Mucosa of rectum (tissue), 2 donors: ENCODE data around the gene RGS9.
A peak's percentile ranks its signal among the peaks of the same experiment; 100 is the strongest.
"Not testable (repeated sequence)": the region's sequence is repeated elsewhere in the genome, so short reads cannot be mapped to it uniquely, and the experiment has no call there.

Source experiments
- H3K27ac ChIP-seq, 2 donors: one replicate each; pipeline ENCODE4 v1.7.0; 2013; ENCODE audit warnings: inconsistent platforms in 2 of 2, low read depth in 2 of 2, low read length in 2 of 2
- H3K27me3 ChIP-seq, 2 donors: one replicate each; pipeline ENCODE4 v1.7.0; 2013; ENCODE audit warnings: low read length in 2 of 2; ENCODE audit not compliant: control insufficient read depth in 2 of 2, insufficient read depth in 2 of 2
- H3K36me3 ChIP-seq, 2 donors: one replicate each; pipeline ENCODE4 v1.7.0; 2013; ENCODE audit warnings: low read length in 2 of 2; ENCODE audit not compliant: control insufficient read depth in 2 of 2, insufficient read depth in 2 of 2
- H3K4me1 ChIP-seq, 2 donors: one replicate each; pipeline ENCODE4 v1.7.0; 2013; ENCODE audit warnings: low read length in 2 of 2, mild to moderate bottlenecking in 1 of 2; ENCODE audit not compliant: control insufficient read depth in 2 of 2, insufficient read depth in 2 of 2
- H3K4me3 ChIP-seq, 2 donors: one replicate each; pipeline ENCODE4 v1.7.0; 2013; ENCODE audit warnings: low read length in 2 of 2
- H3K9ac ChIP-seq, 2 donors: one replicate each; pipeline ENCODE4 v1.7.0; 2013; ENCODE audit warnings: low read length in 2 of 2, low read depth in 1 of 2, mild to moderate bottlenecking in 1 of 2
- H3K9me3 ChIP-seq, 2 donors: one replicate each; pipeline ENCODE4 v1.7.0; 2013; ENCODE audit warnings: low read length in 2 of 2; ENCODE audit not compliant: control insufficient read depth in 2 of 2
- donor health status: healthy.
- donor health status: Normal muscosa, but diverticular disease.

RGS9 gene

GRCh38 chr17:65137021-65137939, at the start of gene RGS9:
TSS of gene RGS9 (plus strand) at chr17:65137370. CDS start at chr17:65137541, 171 bp downstream.
- Histone ChIP-seq H3K27ac (no peak within 1 kb of the TSS), H3K4me1 (peaks cover 5 to 6% of the 10 kb centered on the region in 2 donors), H3K4me3 (peak within 1 kb of the TSS; percentile 66 to 72), H3K9me3 (no peaks in the 10 kb centered on the region), H3K9ac (peak within 1 kb of the TSS; percentile 41 to 64), H3K27me3 (peaks cover 9 to 12% of the 10 kb centered on the region in 2 donors), H3K36me3 (no peaks in the 10 kb centered on the region)

- no peaks in the 10 kb centered on the region for H3K9me3 ChIP-seq
- H3K4me3 ChIP-seq: no peak overlapping the region
- no peaks in the 10 kb centered on the region for H3K36me3 ChIP-seq
- H3K27me3 ChIP-seq: no peaks in the 10 kb centered on the region
- H3K4me1 ChIP-seq: peaks cover 6 to 18% of the 10 kb centered on the region in 2 donors
- H3K9ac ChIP-seq: peak overlapping the region in 1 of 2 donors; percentile 14
- peak overlapping the region in 1 of 2 donors; percentile 67 for H3K27ac ChIP-seq
Observed at GRCh38 chr17:65088621-65089360, 48.4 kb upstream of the RGS9 start.

- Histone ChIP-seq H3K27ac (peak overlapping the region; percentile 36 to 62), H3K27me3 (no peaks in the 10 kb centered on the region), H3K4me3 (no peak overlapping the region), H3K36me3 (no peaks in the 10 kb centered on the region), H3K9me3 (no peaks in the 10 kb centered on the region), H3K9ac (no peak overlapping the region), H3K4me1 (peaks cover 6 to 15% of the 10 kb centered on the region in 2 donors)
Observed at GRCh38 chr17:65092262-65092661, 44.9 kb upstream of the RGS9 start.

DNA sequence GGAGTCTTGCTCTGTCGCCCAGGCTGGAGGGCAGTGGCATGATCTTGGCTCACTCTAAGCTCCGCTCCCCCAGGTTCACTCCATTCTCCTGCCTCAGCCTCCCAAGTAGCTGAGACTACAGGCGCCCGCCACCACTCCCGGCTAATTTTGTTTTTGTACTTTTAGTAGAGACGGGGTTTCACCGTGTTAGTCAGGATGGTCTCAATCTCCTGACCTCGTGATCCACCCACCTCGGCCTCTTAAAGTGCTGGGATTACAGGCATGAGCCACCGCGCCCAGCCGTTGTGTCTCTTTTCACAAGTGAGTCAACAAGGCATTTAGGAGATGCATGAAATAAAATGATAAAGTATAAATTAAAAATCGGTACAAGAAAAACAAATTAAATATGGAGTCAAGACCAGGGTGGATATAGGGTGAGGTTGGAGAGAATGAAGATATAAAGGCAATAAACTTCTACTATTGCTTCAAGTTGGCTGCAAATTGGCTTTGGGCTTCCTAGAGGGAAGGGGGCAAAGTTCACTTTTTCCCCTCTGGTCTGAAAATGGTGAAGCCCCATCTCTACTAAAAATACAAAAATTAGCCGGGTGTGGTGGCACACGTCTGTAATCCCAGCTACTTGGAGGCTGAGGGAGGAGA, 44.3 kb upstream of the RGS9 start:
- not testable (repeated sequence) for H3K9ac ChIP-seq, H3K9me3 ChIP-seq, H3K27me3 ChIP-seq, H3K4me3 ChIP-seq, H3K36me3 ChIP-seq
- peaks cover 6 to 14% of the 10 kb centered on the region in 2 donors for H3K4me1 ChIP-seq
- peak overlapping the region; percentile 36 to 62 for H3K27ac ChIP-seq

DNA sequence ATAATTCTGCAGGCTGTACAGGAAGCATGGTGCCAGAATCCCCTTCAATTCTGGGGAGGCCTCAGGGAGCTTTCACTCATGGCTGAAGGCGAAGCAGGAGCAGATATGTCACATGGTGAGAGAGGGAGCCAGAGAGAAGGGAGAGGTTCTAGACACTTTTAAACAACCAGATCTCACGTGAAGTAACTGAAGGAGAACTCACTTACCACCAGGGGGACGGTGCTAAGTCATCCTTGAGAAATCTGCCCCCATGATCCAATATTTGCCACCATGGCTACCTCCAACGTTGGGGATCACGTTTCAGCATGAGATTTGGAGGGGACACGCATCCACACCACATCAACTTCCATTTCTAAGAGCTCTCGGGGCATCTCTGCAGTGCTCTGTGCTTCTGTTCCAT, 43.2 kb upstream of the RGS9 start:
- no peaks in the 10 kb centered on the region for H3K9me3 ChIP-seq
- H3K4me1 ChIP-seq: peaks cover under 1 to 4% of the 10 kb centered on the region in 2 donors
- H3K4me3 ChIP-seq: no peak overlapping the region
- H3K9ac ChIP-seq: no peak overlapping the region
- H3K27me3 ChIP-seq: no peaks in the 10 kb centered on the region
- no peaks in the 10 kb centered on the region for H3K36me3 ChIP-seq
- peak overlapping the region in 1 of 2 donors; percentile 16 for H3K27ac ChIP-seq

- Histone ChIP-seq H3K27me3 (no peaks in the 10 kb centered on the region), H3K9ac (no peak overlapping the region), H3K36me3 (no peaks in the 10 kb centered on the region), H3K4me3 (no peak overlapping the region), H3K27ac (no peak overlapping the region), H3K4me1 (peaks cover 10 to 11% of the 10 kb centered on the region in 2 donors), H3K9me3 (no peaks in the 10 kb centered on the region)
Observed at GRCh38 chr17:65095465-65095864, 41.7 kb upstream of the RGS9 start.

- not testable (repeated sequence) for H3K9ac ChIP-seq, H3K27ac ChIP-seq, H3K9me3 ChIP-seq, H3K27me3 ChIP-seq, H3K4me3 ChIP-seq, H3K36me3 ChIP-seq
- H3K4me1 ChIP-seq: peaks cover 16 to 19% of the 10 kb centered on the region in 2 donors
Observed at GRCh38 chr17:65096382-65096781, 40.8 kb upstream of the RGS9 start.

DNA sequence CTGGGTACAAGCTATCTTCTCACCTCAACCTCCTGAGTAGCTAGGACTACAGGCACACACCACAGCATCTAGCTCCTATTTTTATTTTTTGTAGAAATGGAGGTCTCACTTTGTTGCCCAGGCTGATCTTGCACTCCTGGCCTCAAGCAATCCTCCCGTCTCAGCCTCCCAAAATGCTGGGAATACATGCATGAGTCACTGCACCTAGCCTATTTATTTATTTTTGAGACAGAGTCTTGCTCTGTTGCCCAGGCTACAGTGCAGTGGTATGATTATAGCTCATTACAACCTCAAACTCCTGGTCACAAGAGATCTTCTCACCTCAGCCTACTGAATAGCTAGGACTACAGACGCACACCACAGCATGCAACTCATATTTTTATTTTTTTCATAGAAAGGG, 40.1 kb upstream of the RGS9 start:
- H3K36me3 ChIP-seq: no peaks in the 10 kb centered on the region
- no peak overlapping the region for H3K9ac ChIP-seq
- H3K4me1 ChIP-seq: peaks cover 18 to 19% of the 10 kb centered on the region in 2 donors

DNA sequence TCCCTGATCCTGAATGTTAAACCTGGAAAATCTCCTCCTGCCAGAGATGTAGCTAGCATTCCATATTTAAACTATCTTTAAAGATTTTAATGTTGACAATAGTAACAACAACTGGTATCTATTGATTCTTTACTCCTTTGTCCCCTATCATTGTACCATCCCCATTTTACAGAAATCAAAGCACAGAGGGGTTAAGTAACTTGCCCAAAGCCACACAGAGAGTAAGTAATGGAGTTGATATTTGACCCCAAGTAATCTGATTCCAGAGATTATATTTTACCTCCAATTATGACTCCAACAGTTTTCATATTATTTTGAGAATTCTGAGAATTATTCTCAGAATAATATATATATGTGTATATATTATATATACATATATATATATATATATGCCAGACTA, 37.7 kb upstream of the RGS9 start:
- no peak overlapping the region for H3K4me3 ChIP-seq
- H3K27me3 ChIP-seq: no peaks in the 10 kb centered on the region
- no peak overlapping the region for H3K27ac ChIP-seq
- no peaks in the 10 kb centered on the region for H3K36me3 ChIP-seq
- peaks cover 15 to 18% of the 10 kb centered on the region in 2 donors for H3K4me1 ChIP-seq
- H3K9ac ChIP-seq: no peak overlapping the region
- H3K9me3 ChIP-seq: no peaks in the 10 kb centered on the region

More for the DNA sequence above, 40.1 kb upstream of the RGS9 start:
- H3K27me3 ChIP-seq: no peaks in the 10 kb centered on the region
- no peak overlapping the region for H3K27ac ChIP-seq
- H3K4me3 ChIP-seq: no peak overlapping the region
- H3K9me3 ChIP-seq: no peaks in the 10 kb centered on the region

DNA sequence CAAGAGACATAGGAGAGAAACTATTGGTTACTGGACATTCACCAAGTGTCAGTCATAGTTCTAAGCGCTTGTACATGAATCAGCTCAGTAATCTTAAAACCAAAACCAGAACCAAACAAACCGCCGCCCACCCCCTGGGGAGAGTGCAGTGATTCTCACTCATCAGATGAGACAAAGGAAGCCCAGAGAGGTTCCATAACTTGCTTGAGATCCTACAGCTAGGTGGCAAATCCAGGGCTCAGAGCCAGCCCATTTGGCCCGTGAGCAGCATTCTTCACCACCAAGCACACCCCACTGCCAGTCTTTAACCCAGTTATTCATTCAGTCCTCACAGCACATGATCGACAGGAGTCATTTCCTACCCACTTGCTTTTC, 37.2 kb upstream of the RGS9 start:
- Histone ChIP-seq H3K27ac (peak overlapping the region; percentile 66 to 91), H3K9ac (peak overlapping the region; percentile 65 to 71), H3K4me3 (peak overlapping the region; percentile 66 to 67)

More for the DNA sequence above, 37.2 kb upstream of the RGS9 start:
- peaks cover 15 to 18% of the 10 kb centered on the region in 2 donors for H3K4me1 ChIP-seq
- H3K9me3 ChIP-seq: no peaks in the 10 kb centered on the region
- H3K27me3 ChIP-seq: no peaks in the 10 kb centered on the region
- H3K36me3 ChIP-seq: no peaks in the 10 kb centered on the region
